Activated effector memory CD4-positive, alpha-beta T cell treated with anti-CD3 and anti-CD28 coated beads, Interleukin-2, amount 50 U/mL, for 16 hours (primary cell): Measurements from ENCODE around the gene BPNT1.
"Not testable (repeated sequence)": the region's sequence is repeated elsewhere in the genome, so short reads cannot be mapped to it uniquely, and the experiment has no call there.

Experiments used
- DNase-seq: peaks from one replicate; pipeline ENCODE4 v3.0.0-alpha.2; 2020

The BPNT1 gene

DNA sequence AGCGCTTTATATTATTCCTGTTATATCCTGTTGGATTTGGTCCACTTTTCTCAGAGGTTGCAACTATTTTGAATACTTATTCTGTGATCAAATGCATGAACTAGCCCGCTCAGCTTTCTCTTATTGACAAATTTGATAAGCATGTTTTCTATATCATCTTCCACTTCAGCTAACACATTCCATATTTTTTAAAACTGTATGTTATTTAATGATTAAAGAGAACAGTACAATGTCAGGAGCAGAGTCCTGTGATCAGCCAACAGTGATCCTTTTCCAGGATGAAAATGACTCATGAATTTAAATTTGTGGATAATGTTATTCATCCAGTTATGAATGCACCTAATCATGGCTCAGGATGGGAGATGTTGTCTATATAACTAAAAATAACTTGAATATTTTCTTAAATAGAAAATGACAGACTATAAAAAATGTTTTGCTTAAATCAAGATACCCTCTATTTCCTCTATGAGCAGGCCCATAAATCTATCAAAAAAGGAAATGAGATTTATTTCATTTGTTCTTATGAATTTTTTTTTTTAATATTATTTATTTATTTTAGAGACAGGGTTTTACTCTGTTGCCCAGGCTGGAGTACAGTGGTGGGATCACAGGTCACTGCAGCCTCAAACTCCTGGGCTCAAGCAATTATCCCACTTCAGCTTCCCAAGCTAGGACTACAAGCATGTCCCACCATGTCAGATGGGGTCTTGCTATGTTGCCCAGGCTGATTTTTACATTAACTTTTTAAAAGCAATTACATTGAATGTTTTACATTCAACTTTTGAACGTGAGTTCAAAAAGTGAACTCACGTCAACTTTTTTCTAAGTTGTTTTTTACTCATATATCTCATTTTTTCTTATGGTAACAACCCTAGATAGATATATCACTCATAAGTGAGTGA is 12.5 kb downstream of the BPNT1 start:
- no peak for DNase-seq

DNA sequence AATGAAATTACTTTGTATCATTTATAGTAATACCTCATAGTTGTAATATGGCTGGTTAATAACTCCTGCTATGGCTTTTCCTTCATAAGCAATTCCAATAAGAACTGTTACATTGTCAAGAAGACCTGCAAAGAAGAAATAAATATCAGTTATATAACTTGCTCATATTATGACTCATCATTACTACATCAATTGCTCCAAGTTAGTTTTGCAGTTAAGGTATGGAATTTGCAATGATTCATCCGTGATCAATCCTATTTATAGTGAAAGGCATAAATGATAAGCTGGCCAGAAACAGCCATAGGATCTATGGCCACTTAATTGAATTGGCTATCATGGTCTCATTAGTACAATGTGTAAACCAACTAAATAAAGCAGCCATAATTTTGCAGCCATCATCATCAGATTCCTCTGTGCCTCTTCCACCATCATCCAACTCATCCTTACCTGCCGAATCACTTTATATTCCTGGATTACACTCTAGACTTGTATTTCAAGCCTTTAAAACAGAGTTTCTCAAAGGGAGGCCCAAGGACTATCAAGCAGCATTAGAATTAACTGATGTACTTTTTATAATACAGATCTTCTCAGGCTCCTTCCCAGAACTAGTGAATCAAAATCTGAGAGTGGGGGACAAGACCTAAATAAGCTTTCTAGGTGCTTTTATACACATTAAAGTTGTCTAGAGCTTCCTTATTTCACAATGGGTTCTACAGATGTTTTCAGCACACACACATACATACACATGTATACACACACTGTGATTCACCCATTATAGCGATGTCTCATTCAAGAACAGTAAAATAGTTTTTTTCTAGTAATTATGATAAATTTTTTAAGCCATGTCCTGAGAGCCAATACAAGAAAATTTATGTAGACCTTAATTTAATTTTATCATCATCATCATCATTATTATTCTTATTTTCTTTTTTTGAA is 22.1 kb downstream of the BPNT1 start:
- DNase-seq: no peak

DNA sequence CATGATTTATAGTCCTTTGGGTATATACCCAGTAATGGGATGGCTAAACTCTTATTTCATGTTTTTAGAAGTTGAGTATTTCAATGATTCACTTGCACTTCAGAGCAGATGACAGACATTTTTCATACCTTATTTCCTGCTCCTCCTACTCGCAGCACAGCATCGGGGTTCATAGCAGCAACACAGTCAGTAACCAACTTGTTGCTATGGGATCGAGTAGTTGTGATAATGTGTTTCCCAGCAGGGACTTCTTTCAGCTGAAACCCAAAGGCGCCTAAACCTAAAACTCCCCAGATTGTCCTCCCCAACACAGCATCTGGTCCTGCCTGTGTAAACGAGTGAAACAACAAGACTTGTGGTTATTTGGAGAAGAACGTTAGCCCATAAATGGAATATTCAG is 27.0 kb downstream of the BPNT1 start:
- no peak for DNase-seq

DNA sequence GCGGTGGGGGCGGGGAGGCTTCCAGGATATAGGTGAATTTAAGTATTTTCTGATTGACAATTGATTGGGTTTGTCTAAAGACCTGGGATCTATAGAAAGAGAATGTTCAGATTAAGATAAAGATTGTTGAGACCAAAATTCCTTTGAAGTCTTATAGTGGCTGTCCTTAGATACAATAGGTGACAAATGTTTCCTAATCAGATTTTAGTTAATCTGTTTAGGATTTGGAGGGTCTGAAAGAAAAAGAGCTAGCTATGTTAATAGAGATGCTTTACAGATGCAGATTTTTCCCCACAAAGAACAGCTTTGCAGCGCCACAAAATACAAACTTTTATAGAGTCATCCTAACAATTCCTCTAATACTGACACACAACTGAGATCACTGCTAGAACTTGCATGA is 28.7 kb downstream of the BPNT1 start:
- no peak for DNase-seq

DNA sequence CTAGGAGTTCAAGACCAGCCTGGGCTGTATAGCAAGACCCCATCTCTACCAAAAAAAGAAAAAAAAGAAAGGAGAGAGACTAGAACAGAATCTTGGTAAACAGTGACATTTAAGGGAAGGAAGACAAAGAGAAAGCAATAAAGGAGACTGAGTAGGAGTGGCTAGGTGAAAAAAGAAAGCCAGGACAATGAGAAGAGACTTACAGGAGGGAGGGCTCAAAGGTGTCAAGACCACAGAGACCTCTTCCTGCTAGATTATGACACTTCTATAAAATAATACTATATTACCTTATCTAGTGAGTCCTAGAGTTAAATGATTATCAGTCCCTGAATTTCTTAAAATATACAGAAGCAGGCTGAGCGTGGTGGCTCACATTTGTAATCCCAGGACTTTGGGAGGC is 33.2 kb downstream of the BPNT1 start:
- no peak for DNase-seq

DNA sequence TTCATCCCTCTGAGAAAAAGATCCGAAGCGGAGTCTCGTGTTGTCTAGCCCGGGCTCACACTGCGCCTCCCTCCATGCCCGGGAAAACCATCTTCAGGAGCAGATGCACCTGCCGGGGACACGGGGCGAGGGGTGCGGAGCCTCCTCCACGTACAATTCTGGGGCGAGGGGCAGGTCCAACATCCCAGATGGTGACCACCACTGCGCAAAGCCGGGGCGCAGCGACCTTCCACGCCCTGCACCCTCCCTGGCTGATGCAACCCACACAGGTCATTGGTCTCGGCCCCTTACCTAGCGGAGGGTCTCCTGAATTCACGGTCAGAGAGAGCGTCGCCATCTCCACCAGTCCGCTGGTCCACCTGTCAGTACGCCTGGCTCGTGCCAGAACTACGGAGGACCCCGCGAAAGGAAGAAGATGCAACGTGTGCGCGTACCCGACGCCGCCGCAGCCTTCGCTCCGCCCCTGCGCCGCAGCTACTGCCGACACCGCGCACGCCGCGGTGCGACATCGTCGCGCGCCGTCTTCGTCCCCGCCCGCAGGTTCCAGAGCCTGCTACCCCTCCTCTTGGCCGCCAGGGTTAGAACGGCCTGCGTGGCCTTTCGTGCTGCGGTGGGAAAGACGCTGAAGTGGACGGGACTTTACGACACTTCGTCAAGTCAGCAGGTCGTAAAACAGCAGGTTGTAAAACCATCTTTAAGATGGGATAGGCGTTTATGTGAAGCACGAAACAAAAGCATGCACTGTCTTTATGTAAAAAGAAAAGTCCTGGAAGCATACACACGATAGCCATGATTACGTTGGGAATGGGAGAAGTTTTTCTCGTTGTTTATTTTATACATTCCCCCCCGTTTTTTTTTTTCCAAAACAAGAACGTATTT is 43.3 kb downstream of the BPNT1 start, which contains the start of gene EPRS1:
EPRS1 (minus strand) TSS at position 454 of the 879 bp plus-strand sequence; CDS start at position 337, 117 bp downstream.
- DNase-seq: peak; percentile 98

DNA sequence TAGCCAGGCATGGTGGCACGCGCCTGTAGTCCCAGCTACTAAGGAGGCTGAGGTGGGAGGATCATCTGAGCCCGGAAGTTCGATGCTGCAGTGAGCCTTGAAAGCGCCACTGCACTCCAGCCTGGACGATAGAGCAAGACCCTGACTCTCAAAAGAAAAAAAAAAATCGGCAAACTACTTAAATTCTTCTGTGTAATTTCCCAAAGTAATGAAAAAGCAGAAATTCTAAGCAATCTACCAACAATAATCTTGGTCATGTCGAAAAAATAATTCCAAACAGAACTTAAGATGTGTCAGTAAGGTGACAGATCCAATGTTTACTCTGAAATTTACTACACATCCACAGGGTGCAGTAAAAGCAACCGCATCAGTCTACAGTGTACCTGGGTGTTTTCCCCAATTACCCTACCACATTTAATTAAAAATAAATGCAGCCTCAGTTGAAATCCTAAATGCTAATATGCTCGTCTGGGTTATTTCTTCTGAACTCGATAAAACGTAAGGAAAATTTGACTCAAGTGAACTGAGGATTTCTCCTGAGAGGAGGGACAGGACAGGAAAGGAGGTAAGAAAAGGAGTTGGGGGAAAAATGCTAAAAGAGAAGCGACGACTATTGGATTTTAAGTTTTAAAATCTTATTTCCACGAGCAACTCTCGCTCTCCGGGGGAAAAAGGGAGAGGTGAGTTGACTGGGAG is 44.1 kb downstream of the BPNT1 start:
- DNase-seq: peak; percentile 68

DNA sequence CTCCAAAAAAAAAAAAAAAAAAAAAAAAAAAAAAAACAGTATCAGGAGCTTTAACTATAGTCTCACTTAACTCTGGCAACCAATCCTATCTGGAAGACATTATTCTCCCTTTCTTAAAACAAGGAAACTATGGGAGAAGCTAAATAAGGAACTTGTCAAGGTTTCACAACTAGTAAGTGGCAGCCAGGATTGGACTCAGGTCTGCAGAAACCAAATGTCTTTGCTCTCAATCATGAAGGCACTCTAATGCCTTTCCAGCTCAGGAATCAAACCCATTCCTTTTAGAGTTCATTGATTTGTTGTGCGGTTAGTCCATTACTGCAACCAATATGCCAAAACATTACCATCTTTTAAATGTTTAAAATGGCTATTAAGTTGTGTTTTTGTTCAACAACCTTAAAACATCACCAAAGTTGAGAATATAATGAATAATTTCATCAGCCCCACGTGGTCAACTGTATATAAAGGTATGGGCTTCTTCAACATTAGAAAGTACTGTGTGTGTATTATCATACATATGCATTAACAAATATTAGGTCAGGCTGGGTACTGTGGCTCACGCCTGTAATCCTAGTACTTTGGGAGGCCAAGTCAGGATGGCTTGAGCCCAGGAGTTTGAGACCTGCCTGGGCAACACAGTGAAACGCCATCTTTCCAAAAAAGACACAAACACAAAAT is 44.8 kb downstream of the BPNT1 start:
- DNase-seq: no peak

DNA sequence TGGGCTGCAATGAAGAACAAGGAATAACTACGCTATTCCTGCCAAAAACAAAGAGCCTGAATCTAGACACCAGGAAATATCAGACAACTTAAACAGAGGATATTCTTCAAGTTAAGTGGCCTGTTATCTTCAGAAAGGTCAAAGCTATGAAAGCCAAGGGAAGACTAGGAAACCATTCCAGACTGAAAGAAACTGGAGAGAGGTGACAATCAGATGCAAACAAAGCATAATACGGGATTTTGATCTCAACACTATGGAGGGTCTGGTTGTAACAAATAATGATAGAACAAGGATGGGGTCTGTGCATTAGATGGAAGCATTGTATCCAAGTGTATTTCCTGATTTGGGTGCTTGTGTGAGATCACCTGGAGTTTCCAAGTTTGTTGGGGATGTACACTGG is 45.9 kb downstream of the BPNT1 start:
- DNase-seq: no peak

DNA sequence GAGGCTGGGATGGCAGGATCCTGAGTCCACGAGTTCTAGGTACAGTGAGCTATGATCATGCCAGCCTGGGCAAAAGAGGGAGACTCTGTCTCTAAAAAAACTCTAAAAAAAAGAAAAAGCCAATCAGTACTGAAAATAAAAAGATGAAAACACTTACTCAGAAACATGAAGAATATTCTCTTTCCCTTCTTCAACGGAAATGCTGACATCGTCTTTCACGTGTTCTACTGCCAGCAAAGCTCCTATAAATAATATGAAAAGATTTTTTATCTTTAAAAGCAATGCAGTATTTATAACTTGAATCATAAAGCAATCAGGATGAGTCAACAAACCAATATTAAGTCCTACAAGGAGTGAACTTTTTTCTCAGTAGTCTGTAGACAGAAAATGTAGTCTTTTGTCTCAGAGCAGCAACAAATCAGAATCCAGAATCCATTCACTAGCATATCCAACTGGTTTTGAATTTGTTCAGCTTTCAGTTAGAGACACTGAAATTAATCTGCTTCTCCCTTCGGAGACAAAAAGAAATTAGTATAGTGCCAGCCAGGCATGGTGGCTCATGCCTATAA is 49.5 kb downstream of the BPNT1 start:
- no peak for DNase-seq

DNA sequence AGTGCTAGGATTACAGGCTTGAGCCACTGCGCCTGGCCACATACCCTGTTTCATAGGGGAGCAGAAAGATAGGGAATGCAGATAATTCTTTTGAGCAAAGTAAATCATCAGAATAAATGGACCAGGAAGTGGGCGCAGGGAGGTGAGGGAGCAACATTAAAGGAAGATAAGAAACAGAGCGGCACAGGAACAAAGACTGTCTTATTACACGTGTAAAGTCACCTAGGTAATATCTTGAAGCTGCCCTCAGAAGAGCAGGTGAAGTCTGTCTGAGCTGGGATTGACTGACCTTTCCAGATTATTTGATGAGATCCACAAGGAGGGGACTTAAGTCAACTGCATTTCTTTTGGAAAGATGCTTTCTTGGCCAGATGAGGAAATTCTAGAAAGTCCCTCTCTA is 50.9 kb downstream of the BPNT1 start:
- no peak for DNase-seq

DNA sequence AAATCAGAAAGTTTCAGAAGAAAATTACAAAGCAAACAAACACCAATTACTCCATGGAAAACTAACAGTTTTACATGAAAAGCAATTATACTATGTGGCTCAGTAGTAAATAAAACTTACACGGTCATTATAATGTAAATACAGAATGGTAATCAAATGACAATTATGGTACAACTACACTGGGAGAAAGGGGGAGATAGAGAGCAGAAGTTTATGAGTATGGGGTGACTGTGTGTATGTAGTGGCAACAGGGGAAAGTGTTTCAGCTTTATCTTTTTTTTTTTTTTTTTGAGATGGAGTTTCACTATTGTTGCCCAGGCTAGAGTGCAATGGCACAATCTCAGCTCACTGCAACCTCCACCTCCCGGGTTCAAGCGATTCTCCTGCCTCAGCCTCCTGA is 51.8 kb downstream of the BPNT1 start:
- not testable (repeated sequence) for DNase-seq

DNA sequence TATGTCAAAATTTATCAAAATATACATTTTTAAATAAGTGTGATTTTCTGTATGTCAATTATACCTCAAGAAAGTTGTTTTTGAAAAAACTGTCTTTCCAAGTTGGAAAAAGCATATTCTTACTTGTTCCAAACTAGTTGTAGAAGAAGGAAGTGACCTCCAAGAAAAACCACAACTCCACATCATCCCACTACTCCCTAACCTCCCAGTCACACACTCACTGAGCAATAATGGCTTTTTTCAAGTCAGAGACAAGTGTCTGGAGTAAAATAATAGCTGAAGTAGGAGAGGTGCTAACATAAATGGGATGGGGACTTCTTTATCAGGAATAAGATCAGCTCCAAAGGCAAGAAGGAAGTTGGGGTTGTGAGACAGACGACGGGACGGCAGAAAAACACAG is 56.7 kb downstream of the BPNT1 start:
- DNase-seq: no peak

DNA sequence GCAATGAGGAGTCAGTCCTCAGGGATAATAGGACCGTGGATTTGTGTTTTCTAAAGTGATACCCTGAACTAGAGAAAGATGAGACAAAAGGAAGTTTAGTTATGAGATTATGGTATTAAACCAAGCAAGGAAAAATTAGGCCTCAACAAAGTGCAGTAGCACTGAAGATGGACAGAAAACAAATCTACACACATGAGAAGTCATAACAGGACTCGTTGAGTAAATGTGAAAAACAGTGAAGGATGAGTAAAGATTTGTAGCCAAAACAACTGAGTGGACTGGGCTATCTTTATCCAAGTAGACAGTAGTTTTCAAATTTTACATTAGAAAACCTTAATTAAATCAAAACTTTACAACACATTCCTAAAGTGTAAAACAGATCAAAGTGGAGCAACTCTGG is 58.3 kb downstream of the BPNT1 start:
- no peak for DNase-seq

DNA sequence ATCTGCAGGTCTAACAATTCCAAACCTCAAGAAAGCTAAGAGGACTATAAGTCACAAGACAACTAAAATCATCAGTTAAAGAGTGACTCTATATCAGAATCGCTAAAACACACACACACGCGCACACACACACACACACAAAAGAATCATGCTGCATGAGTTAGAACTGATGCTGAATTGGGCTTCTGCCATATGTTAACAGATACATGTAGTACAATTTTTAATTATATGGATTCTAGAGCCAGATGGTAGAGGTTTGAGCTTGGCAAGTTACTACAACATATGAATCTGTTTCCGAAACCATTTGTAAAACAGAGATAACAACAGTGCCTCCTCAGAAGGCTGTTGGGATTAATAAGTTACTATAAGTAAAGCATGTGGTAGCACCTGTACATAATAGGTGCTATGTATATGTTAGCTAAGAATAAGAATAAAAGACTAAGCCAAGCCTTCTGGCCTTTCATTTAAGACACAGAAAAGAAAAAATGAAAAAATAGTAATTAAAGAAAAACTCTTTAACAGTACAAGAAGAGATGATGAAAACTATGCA is 61.2 kb downstream of the BPNT1 start:
- no peak for DNase-seq

DNA sequence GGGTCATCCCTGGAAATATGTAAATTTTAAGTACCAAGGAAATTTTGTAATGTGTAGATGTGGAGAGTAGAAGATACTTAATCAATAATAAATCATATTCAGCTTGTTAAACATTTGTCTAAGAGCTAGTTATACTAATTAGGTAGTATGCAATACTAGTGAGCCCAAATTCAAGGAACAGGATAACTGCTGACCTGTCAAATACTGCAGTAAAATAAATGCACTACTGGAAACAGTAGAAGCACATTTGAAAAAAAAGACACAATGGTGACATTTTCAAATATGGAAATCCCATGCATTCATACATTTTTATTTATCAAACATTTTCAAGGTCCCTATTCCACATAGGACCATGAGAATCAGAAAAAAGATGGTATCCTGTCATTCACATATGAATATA is 70.5 kb downstream of the BPNT1 start:
- DNase-seq: no peak

DNA sequence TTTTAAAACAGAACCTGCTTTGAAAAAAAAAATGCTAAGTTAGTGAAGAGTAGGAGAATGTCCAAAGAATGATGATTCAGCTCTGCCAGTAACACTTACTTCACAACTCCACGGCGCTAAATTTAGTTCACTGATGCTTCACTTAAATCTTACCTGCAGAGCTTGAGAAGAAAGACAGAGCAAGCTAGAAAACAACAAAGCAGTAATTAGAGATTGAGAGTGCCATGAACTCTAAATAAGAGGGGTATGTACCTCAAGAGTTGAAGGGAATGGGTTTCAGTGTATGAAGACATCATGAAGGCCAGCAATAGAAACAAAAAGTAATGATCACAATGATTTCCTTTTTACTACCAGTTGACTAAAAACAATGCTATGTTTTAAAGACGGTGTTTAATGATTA is 76.1 kb downstream of the BPNT1 start:
- DNase-seq: no peak

DNA sequence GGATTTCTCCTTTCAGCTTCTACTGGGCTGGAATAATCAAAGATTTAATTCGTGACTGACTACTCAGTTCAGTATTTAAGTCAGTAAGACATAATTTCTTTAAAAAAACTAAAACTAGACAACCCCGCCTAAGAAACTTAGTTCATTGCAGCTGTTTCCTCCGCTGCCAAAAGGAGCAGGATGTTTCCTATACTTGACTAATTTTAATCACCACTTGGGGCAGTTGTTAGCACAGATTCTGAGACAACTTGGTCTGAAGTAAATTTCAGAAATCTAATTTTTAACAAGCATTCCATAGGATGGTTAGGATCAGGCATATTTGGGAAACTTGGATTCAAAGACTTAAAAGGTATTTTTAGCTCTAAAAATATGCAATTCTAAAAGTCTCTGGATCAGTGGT is 77.3 kb downstream of the BPNT1 start:
- DNase-seq: no peak

DNA sequence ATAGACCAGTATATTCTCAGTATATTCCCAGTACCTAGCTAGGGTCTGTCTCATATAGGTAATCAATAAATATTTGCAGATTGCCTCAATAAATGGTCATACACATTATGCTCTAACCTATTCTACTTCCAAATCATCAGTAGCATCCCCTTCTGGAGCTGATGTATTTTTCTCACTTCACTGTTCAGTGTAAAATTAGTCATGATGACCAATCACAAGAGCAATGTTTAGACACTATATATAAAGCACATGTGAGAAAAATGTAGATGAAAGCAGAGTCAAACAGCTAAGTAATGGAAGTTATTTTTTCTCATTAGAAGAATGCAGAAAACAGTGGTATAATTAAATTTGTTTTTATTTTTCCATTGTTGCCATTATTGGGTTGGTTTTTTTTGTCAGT is 78.0 kb downstream of the BPNT1 start:
- DNase-seq: no peak
